Endothelial cell (in vitro differentiated cells): ENCODE results near the gene FUNDC2. TPM values are rescaled to one million over a fixed set of nuclear protein-coding genes. Genes with fewer than 3 reads are reported as not detected.
"Not testable (repeated sequence)": the region's sequence is repeated elsewhere in the genome, so short reads cannot be mapped to it uniquely, and the experiment has no call there.

Experiments used
- DNase-seq: peaks from one replicate; pipeline ENCODE4 v3.0.0; 2021; ENCODE audit warnings: low spot score
- H3K27ac Mint-ChIP-seq: one replicate; pipeline ENCODE4 v1.8.0; 2021; ENCODE audit warnings: mixed read lengths, inconsistent platforms; ENCODE audit not compliant: unreplicated experiment
- H3K27me3 Mint-ChIP-seq: one replicate; pipeline ENCODE4 v1.8.0; 2021; ENCODE audit warnings: mild to moderate bottlenecking, moderate library complexity, mixed read lengths, inconsistent platforms; ENCODE audit not compliant: unreplicated experiment
- H3K36me3 Mint-ChIP-seq: one replicate; pipeline ENCODE4 v1.8.0; 2021; ENCODE audit warnings: mild to moderate bottlenecking, low read depth, mixed read lengths, inconsistent platforms; ENCODE audit not compliant: unreplicated experiment
- H3K4me1 Mint-ChIP-seq: one replicate; pipeline ENCODE4 v1.8.0; 2021; ENCODE audit warnings: mild to moderate bottlenecking, mixed read lengths, inconsistent platforms; ENCODE audit not compliant: unreplicated experiment
- H3K4me3 Mint-ChIP-seq: one replicate; pipeline ENCODE4 v1.8.0; 2021; ENCODE audit warnings: mild to moderate bottlenecking, mixed read lengths, inconsistent platforms; ENCODE audit not compliant: unreplicated experiment
- H3K9me3 Mint-ChIP-seq: one replicate; pipeline ENCODE4 v1.8.0; 2021; ENCODE audit warnings: mixed read lengths, inconsistent platforms; ENCODE audit not compliant: unreplicated experiment
- CTCF ChIP-seq: fragments of 200-600 bp; sonication (generic); IDR thresholded peaks from one replicate; pipeline ENCODE4 v1.5.0; 2021; ENCODE audit warnings: antibody characterized with exemption; ENCODE audit not compliant: unreplicated experiment
- total RNA-seq: library from RNA; stranded (reverse); fragmentation: NEBNext Ultra II Directional; extraction: Animal tissue kit (Norgen Biotek cat#: 25700); gene quantifications from one replicate; pipeline ENCODE4 v1.2.1, GENCODE V29; 2021; ENCODE audit not compliant: unreplicated experiment

The FUNDC2 gene
- total RNA-seq, 1 donor from 2014 or later: 54.5 TPM

- H3K4me1 Mint-ChIP-seq, H3K9me3 Mint-ChIP-seq, H3K4me3 Mint-ChIP-seq, H3K36me3 Mint-ChIP-seq, DNase-seq, H3K27ac Mint-ChIP-seq, H3K27me3 Mint-ChIP-seq: not testable (repeated sequence)
Observed at GRCh38 chrX:155008578-155008977, 18.1 kb upstream of the FUNDC2 start.

DNA sequence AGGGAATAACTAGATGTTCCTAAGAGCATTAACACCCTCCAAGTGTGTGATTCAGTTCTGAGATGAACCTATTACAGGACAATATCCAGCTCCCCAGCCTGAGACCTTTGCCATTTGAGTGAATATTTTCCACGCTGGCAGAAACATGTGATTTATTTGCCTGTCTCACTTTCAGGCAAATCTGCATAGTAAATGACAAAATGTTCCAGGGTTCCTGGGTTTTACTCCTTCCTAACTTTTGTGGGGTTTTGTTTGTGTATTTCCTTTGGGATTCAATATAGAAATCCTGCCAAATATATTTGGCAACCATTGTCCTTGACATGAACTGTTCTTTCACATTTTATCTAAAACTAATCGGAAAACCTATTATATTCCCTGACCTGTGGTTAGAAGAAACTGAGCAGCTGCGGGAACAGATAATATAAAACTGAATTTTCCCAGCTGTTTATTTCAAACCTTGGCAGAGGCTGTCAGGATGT, 16.6 kb upstream of the FUNDC2 start:
- Mint-ChIP-seq H3K27ac (no peak overlapping the region), H3K9me3 (no peaks in the 10 kb centered on the region), H3K4me3 (no peak overlapping the region), H3K4me1 (no peaks in the 10 kb centered on the region), H3K27me3 (no peaks in the 10 kb centered on the region), H3K36me3 (no peaks in the 10 kb centered on the region)
- DNase-seq: no peak
- TF ChIP-seq CTCF: no peak

- Mint-ChIP-seq H3K9me3 (no peaks in the 10 kb centered on the region), H3K36me3 (no peaks in the 10 kb centered on the region)
- TF ChIP-seq CTCF: no peak
Observed at GRCh38 chrX:155020591-155020990, 6.1 kb upstream of the FUNDC2 start.

DNA sequence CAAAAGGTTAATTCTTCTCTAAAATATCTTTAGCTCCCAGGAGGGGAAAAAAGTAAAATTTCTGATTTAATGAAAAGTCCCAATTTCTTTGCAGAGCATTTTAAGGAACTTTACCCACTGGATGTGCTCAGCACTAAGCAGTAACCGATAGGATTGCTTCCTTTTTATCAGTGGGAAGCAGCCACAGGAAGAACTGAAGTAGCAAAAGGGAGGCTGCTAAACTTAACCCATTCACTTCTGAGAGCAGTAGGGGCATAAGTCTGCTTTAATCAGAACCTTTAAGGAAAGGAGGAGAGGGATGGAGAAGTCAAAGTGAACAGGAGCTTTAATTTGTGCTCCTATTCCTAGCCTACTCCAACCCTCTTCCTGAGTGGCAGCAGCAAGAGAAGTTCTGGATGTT, 4.1 kb upstream of the FUNDC2 start, which contains the start of gene F8:
TSS of gene F8 (minus strand) at position 139 of the 400 bp plus-strand sequence. CDS start 171 bp downstream, outside the sequence.
- no peak for TF ChIP-seq CTCF
- Mint-ChIP-seq H3K27ac (peak within 1 kb of the TSS; percentile 45), H3K9me3 (no peaks in the 10 kb centered on the region), H3K36me3 (no peaks in the 10 kb centered on the region), H3K4me3 (peak within 1 kb of the TSS; percentile 74), H3K4me1 (peaks cover 6% of the 10 kb centered on the region), H3K27me3 (peaks cover 2% of the 10 kb centered on the region)
- no peak for DNase-seq

More at GRCh38 chrX:155020591-155020990, 6.1 kb upstream of the FUNDC2 start:
- peaks cover 6% of the 10 kb centered on the region for H3K4me1 Mint-ChIP-seq
- DNase-seq: no peak
- no peak overlapping the region for H3K27ac Mint-ChIP-seq
- H3K27me3 Mint-ChIP-seq: no peaks in the 10 kb centered on the region
- no peak overlapping the region for H3K4me3 Mint-ChIP-seq

DNA sequence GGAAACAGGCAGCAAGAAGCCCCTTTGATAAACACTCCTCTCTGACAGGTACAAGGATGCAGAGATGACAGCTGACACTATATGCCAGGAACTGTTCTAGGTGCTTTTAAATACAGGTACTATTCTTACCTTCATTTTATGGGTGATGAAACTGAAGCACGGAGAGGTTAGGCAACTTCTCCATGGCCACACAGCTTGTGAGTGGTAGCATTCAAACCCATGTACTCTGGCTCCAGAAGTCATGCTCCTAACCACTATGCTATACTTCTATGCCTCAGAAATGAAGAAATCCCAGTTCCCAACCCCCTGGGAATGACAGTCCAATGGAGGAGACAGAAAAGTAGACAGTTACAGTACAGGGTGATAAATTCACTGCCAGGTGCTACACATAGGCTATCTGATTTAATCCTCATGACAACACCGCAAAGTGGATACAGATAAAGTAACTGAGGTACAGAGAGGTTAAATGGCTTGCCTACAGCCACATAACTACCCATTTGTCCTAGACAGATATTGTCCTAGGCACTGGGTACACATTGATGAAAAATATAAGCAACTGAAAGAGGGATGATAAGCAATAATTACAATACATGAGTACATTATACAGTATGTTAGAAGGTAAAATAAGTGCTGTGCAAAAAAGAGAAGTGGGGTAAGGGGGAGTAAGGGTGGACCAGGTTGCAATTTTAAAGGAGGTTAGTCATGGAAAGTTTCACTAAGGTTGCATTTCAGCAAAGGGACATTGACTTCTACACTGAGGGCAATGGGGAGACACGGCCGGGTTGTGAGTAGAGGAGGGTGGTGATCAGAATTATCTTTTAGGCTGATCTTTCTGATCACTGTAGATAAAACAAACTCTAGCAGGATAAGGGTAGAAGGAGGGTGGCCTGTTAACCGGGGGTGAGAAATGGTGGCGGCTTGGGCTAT, 2.5 kb upstream of the FUNDC2 start:
- H3K27ac Mint-ChIP-seq: peak overlapping the region; percentile 31
- H3K36me3 Mint-ChIP-seq: no peaks in the 10 kb centered on the region
- H3K4me3 Mint-ChIP-seq: no peak overlapping the region
- H3K27me3 Mint-ChIP-seq: peaks cover 2% of the 10 kb centered on the region
- H3K9me3 Mint-ChIP-seq: no peaks in the 10 kb centered on the region
- no peak for TF ChIP-seq CTCF
- H3K4me1 Mint-ChIP-seq: peaks cover 6% of the 10 kb centered on the region
- no peak for DNase-seq
